ENCODE data around the gene SH3BP1. TPM values are rescaled to one million over a fixed set of nuclear protein-coding genes. Genes with fewer than 3 reads are reported as not detected.

Gene SH3BP1
- total and polyA plus RNA-seq, 2 of the 13 experiments (the other 11 are each of a cell fraction or from before 2014, with no cell fraction given) = 8.4 to 18.5 TPM

DNA sequence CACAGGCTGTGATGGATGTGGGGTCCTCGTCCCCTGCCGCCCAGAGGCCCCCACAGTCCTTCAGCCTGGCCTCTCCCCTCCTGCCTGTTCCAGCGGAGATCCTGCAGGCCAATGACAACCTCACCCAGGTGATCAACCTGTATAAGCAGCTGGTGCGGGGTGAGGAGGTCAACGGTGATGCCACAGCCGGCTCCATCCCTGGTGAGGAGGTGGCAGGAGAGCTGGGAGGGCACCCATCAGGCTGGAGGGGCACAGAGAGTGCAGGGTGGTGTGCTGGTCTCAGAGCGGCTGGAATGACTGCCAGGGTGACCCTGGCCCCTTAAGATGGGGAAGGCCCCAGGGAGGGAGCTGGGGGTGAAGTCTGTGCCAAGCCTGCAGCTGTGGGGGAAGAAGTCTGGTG is 14.6 kb upstream of the SH3BP1 start:
- in situ Hi-C loops (cut with HindIII; ENCODE audit: extremely low pct_ligation_motif_present, low pct_unique_long_range_greater_than_20kb) (no loop called here), intact Hi-C loops (cut with micrococcal nuclease; ENCODE audit: unreplicated experiment) (loop anchor here (5.0 kb wide), 1 partner anchor 57 kb away; no protein-coding TSS in a partner anchor)
- Histone ChIP-seq H2AFZ (ENCODE audit: low read length) (no peak overlapping the region), H3K9me3 (ENCODE audit: low read length) (no peaks in the 10 kb centered on the region), H3K4me1 (ENCODE audit: insufficient read depth, low read length) (peaks cover 10% of the 10 kb centered on the region), H4K20me1 (ENCODE audit: insufficient read depth, low read length) (no peaks in the 10 kb centered on the region), H3K9ac (ENCODE audit: insufficient read depth, low read depth, low read length) (no peak overlapping the region), H3K79me2 (ENCODE audit: insufficient read depth, low read length) (no peaks in the 10 kb centered on the region), H3K4me2 (ENCODE audit: low read depth, low read length) (no peak overlapping the region), H3K27ac (ENCODE audit: extremely low read length, insufficient read depth, low read length) (no peak overlapping the region), H3K36me3 (replicated peaks in 1 of 2; ENCODE audit: control insufficient read depth in 1 of 2, insufficient read depth in 2 of 2, low read length in 2 of 2) (peaks cover 7 to 19% of the 10 kb centered on the region in 2 experiments; a peak in 4 of 5 replicates), H3K27me3 (ENCODE audit: control insufficient read depth in 1 of 2, insufficient read depth in 2 of 2, low read length in 2 of 2) (no peaks in the 10 kb centered on the region), H3K4me3 (replicated peaks in 1 of 3; ENCODE audit: insufficient read depth in 1 of 3, low read depth in 2 of 3, low read length in 3 of 3) (no peak overlapping the region)
- BruUV-seq (replicated peaks) = no TSS peak
- 95% methylated on average over 5 of the region's 7 CpGs for WGBS (ENCODE audit: low lambda C conversion rate)
- no peak for ATAC-seq
- no peak for FAIRE-seq
- CTCF ChIA-PET (ENCODE audit: low intra/inter-chr PET ratio, low total read pairs) = no interaction called here
- POLR2A ChIA-PET = interaction anchor here (1.1 to 2.8 kb wide), 4 partner anchors 15 to 36 kb away, joined by 3 to 7 read pairs (median 4); partner anchors contain the start of genes GGA1 and PDXP
- 0 out of 2 replicates have a peak, but pooled peaks have one; percentile 25 for TF ChIP-seq PCBP1 (IDR thresholded peaks at IDR 0.05; ENCODE audit: borderline replicate concordance, low read depth, low read length)
- TF ChIP-seq SSRP1 (CRISPR knock-in tag; IDR thresholded peaks at IDR 0.05) = no peak
- no peak for DNase-seq (ENCODE audit: low spot score)

GRCh38 chr22:37625737-37626136 is 13.7 kb upstream of the SH3BP1 start:
- ATAC-seq (no peak), FAIRE-seq (no peak), DNase-seq (ENCODE audit: low spot score) (no peak)
- peaks cover 4 to 13% of the 10 kb centered on the region in 2 experiments; a peak in 3 of 5 replicates for H3K36me3 ChIP-seq (replicated peaks in 1 of 2; ENCODE audit: control insufficient read depth in 1 of 2, insufficient read depth in 2 of 2, low read length in 2 of 2)
- H4K20me1 ChIP-seq (ENCODE audit: insufficient read depth, low read length) = no peaks in the 10 kb centered on the region
- in situ Hi-C loops (cut with HindIII; ENCODE audit: extremely low pct_ligation_motif_present, low pct_unique_long_range_greater_than_20kb) (no loop called here), intact Hi-C loops (cut with micrococcal nuclease; ENCODE audit: unreplicated experiment) (no loop called here)
- POLR2A ChIA-PET = interaction anchor here (0.8 to 2.8 kb wide), 6 partner anchors 8 to 35 kb away, joined by 3 to 7 read pairs (median 4); partner anchors contain the start of genes GGA1 and PDXP
- H3K27me3 ChIP-seq (ENCODE audit: control insufficient read depth in 1 of 2, insufficient read depth in 2 of 2, low read length in 2 of 2) = no peaks in the 10 kb centered on the region
- peaks cover 14% of the 10 kb centered on the region for H3K4me1 ChIP-seq (ENCODE audit: insufficient read depth, low read length)
- no peak overlapping the region for H2AFZ ChIP-seq (ENCODE audit: low read length)
- 99% methylated on average over 11 of the region's 14 CpGs for WGBS (ENCODE audit: low lambda C conversion rate)
- no peak overlapping the region for H3K4me3 ChIP-seq (replicated peaks in 1 of 3; ENCODE audit: insufficient read depth in 1 of 3, low read depth in 2 of 3, low read length in 3 of 3)
- BruUV-seq (replicated peaks) = no TSS peak
- no peak overlapping the region for H3K27ac ChIP-seq (ENCODE audit: extremely low read length, insufficient read depth, low read length)
- H3K79me2 ChIP-seq (ENCODE audit: insufficient read depth, low read length) = no peaks in the 10 kb centered on the region
- no peak overlapping the region for H3K9ac ChIP-seq (ENCODE audit: insufficient read depth, low read depth, low read length)
- no peaks in the 10 kb centered on the region for H3K9me3 ChIP-seq (ENCODE audit: low read length)
- CTCF ChIA-PET (ENCODE audit: low intra/inter-chr PET ratio, low total read pairs) = no interaction called here
- H3K4me2 ChIP-seq (ENCODE audit: low read depth, low read length) = no peak overlapping the region
- TF ChIP-seq ZNF784 (CRISPR knock-in tag; IDR thresholded peaks at IDR 0.05; ENCODE audit: borderline replicate concordance) = no peak
- no peak for TF ChIP-seq SOX13 (IDR thresholded peaks at IDR 0.05)
- no peak for TF ChIP-seq SOX13 (CRISPR knock-in tag; conservative IDR thresholded peaks at IDR 0.05 in 1 of 2, IDR thresholded peaks at IDR 0.05 in 1 of 2)
- no peak for TF ChIP-seq ZNF274 (CRISPR knock-in tag; IDR thresholded peaks at IDR 0.05)
- TF ChIP-seq ATAD3A (CRISPR knock-in tag; IDR thresholded peaks at IDR 0.05) = no peak
- TF ChIP-seq STAG1 (CRISPR knock-in tag; IDR thresholded peaks at IDR 0.05) = no peak
- no peak for TF ChIP-seq KLF6 (CRISPR knock-in tag; IDR thresholded peaks at IDR 0.05)
- no peak for TF ChIP-seq SUZ12 (IDR thresholded peaks at IDR 0.05; ENCODE audit: low read depth, low read length)
- TF ChIP-seq ZNF839 (CRISPR knock-in tag; IDR thresholded peaks at IDR 0.05; ENCODE audit: borderline replicate concordance) = no peak
- TF ChIP-seq TBX3 (IDR thresholded peaks at IDR 0.05; ENCODE audit: borderline replicate concordance) = no peak
- no peak for TF ChIP-seq GLMP (CRISPR knock-in tag; IDR thresholded peaks at IDR 0.05; ENCODE audit: borderline replicate concordance)
- no peak for TF ChIP-seq ZNF788 (CRISPR knock-in tag; IDR thresholded peaks at IDR 0.05; ENCODE audit: borderline replicate concordance)
- no peak for TF ChIP-seq PTBP1 (IDR thresholded peaks at IDR 0.05; ENCODE audit: low read depth, low read length, poor library complexity, severe bottlenecking)
- TF ChIP-seq RBFOX2 (IDR thresholded peaks at IDR 0.05; ENCODE audit: low read depth, low read length) = 0 out of 2 replicates have a peak, but pooled peaks have one; percentile 28
- TF ChIP-seq AGO2 (optimal IDR thresholded peaks at IDR 0.05; ENCODE audit: low read depth, low read length) = peak; percentile 69
- no peak for TF ChIP-seq ELF1 (CRISPR knock-in tag; IDR thresholded peaks at IDR 0.05)
- TF ChIP-seq JDP2 (CRISPR knock-in tag; IDR thresholded peaks at IDR 0.05; ENCODE audit: borderline replicate concordance) = no peak

All from HepG2 (cell line).